Naive thymus-derived CD8-positive, alpha-beta T cell (primary cell): Measurements from ENCODE around the gene PTPN1. TPM values are rescaled to one million over a fixed set of nuclear protein-coding genes. Genes with fewer than 3 reads are reported as not detected.
A peak's percentile ranks its signal among the peaks of the same experiment; 100 is the strongest.

Source experiments
- ATAC-seq, 2 donors: fragments of 150-1000 bp; cut with Tn5 transposase in 1 of 2; sonication (Bioruptor Pico), chemical (Tn5 transposase) in 1 of 2; 1 replicate in 1 of 2; 2 replicates in 1 of 2; pipeline ENCODE4 v1.10.0; 2021; ENCODE audit warnings: mild to moderate bottlenecking in 2 of 2, moderate library complexity in 2 of 2
- POLR2A ChIA-PET: fragments of 350-600 bp; sonication (Branson Sonifier 250); formaldehyde crosslinking; loops from one replicate; lab custom pipeline; 2021; ENCODE audit warnings: antibody characterized with exemption; lab: Charles Lee
- DNase-seq, 10 donors: peaks; one replicate each; pipeline versions ENCODE4 v3.0.0 to v3.0.0-alpha.2; 2020 to 2022
- H3K27ac Mint-ChIP-seq, 10 donors: one replicate each; pipeline ENCODE4 v1.8.0; 2020 to 2022; ENCODE audit warnings: mild to moderate bottlenecking in 10 of 10, mixed read lengths in 10 of 10, moderate library complexity in 4 of 10, inconsistent platforms in 1 of 10
- H3K27me3 Mint-ChIP-seq, 5 donors: one replicate each; pipeline ENCODE4 v1.8.0; 2021 to 2022; ENCODE audit warnings: mixed read lengths in 5 of 5
- H3K36me3 Mint-ChIP-seq, 3 donors: one replicate each; pipeline ENCODE4 v1.8.0; 2020 to 2022; ENCODE audit warnings: mixed read lengths in 3 of 3, mild to moderate bottlenecking in 2 of 3, inconsistent platforms in 1 of 3
- H3K4me1 Mint-ChIP-seq, 4 donors: one replicate each; pipeline ENCODE4 v1.8.0; 2021 to 2022; ENCODE audit warnings: mixed read lengths in 4 of 4
- H3K4me3 Mint-ChIP-seq, 10 donors: one replicate each; pipeline ENCODE4 v1.8.0; 2020 to 2022; ENCODE audit warnings: mild to moderate bottlenecking in 10 of 10, mixed read lengths in 10 of 10, moderate library complexity in 6 of 10, inconsistent platforms in 1 of 10
- H3K9me3 Mint-ChIP-seq, 9 donors: one replicate each; pipeline ENCODE4 v1.8.0; 2020 to 2022; ENCODE audit warnings: mixed read lengths in 9 of 9, mild to moderate bottlenecking in 3 of 9, inconsistent platforms in 1 of 9, moderate library complexity in 1 of 9
- polyA plus RNA-seq, 3 donors: library from polyadenylated mRNA; unstranded; fragments of 300-500 nt; fragmentation: Illumina TruSeq; gene quantifications; one replicate each; pipeline ENCODE4 v1.2.3, GENCODE V29; 2021
- total RNA-seq, 8 experiments: library from RNA in 2 of 8; stranded (reverse) in 2 of 8; gene quantifications; one replicate each; pipeline ENCODE4 v1.2.3 and lab custom pipeline; 2021 to 2026

Gene PTPN1
- total and polyA plus RNA-seq, 5 experiments from 2014 or later: 29.1 to 56.7 (median 31.9) TPM

GRCh38 chr20:50604451-50604850 is 94.3 kb downstream of the PTPN1 start:
- peaks cover 0 to 1% (median 0%) of the 10 kb centered on the region in 4 donors for H3K4me1 Mint-ChIP-seq
- H3K9me3 Mint-ChIP-seq: no peaks in the 10 kb centered on the region
- no peak for ATAC-seq
- H3K27ac Mint-ChIP-seq: no peak overlapping the region
- peaks cover 0 to 8% (median 1%) of the 10 kb centered on the region in 5 donors for H3K27me3 Mint-ChIP-seq
- no peaks in the 10 kb centered on the region for H3K36me3 Mint-ChIP-seq
- POLR2A ChIA-PET: interaction anchor here (0.6 kb wide), 1 partner anchor 91 kb away, joined by 3 read pairs; no protein-coding TSS in a partner anchor
- no peak for DNase-seq
- H3K4me3 Mint-ChIP-seq: no peak overlapping the region

GRCh38 chr20:50605136-50605535 is 95.0 kb downstream of the PTPN1 start:
- peaks cover 0 to 1% (median 0%) of the 10 kb centered on the region in 4 donors for H3K4me1 Mint-ChIP-seq
- POLR2A ChIA-PET: interaction anchor here (0.6 to 0.7 kb wide), 2 partner anchors 91 to 226 kb away, joined by 3 read pairs; no protein-coding TSS in a partner anchor
- H3K4me3 Mint-ChIP-seq: no peak overlapping the region
- no peak for DNase-seq
- no peaks in the 10 kb centered on the region for H3K9me3 Mint-ChIP-seq
- H3K27ac Mint-ChIP-seq: no peak overlapping the region
- ATAC-seq: no peak
- H3K27me3 Mint-ChIP-seq: peaks cover 0 to 9% (median 1%) of the 10 kb centered on the region in 5 donors
- H3K36me3 Mint-ChIP-seq: no peaks in the 10 kb centered on the region

- no peaks in the 10 kb centered on the region for H3K4me1 Mint-ChIP-seq
- peak overlapping the region in 1 of 10 donors; percentile 43 for H3K27ac Mint-ChIP-seq
- peaks cover 0 to 11% (median 1%) of the 10 kb centered on the region in 5 donors for H3K27me3 Mint-ChIP-seq
- ATAC-seq (no peak), DNase-seq (no peak)
- POLR2A ChIA-PET: no interaction called here
- no peaks in the 10 kb centered on the region for H3K36me3 Mint-ChIP-seq
- no peaks in the 10 kb centered on the region for H3K9me3 Mint-ChIP-seq
- no peak overlapping the region for H3K4me3 Mint-ChIP-seq
These were observed 97.3 kb downstream of the PTPN1 start for GRCh38 chr20:50607436-50607835.

- H3K4me3 Mint-ChIP-seq: no peak overlapping the region
- POLR2A ChIA-PET: no interaction called here
- H3K9me3 Mint-ChIP-seq: no peaks in the 10 kb centered on the region
- no peak for ATAC-seq
- no peaks in the 10 kb centered on the region for H3K36me3 Mint-ChIP-seq
- no peaks in the 10 kb centered on the region for H3K4me1 Mint-ChIP-seq
- no peak for DNase-seq
- H3K27ac Mint-ChIP-seq: no peak overlapping the region
- H3K27me3 Mint-ChIP-seq: peaks cover 0 to 11% (median 1%) of the 10 kb centered on the region in 5 donors
These were observed 97.9 kb downstream of the PTPN1 start for GRCh38 chr20:50607850-50608749.

- no peak for ATAC-seq
- Mint-ChIP-seq H3K27ac (no peak overlapping the region), H3K27me3 (peaks cover 0 to 11% (median 1%) of the 10 kb centered on the region in 5 donors), H3K36me3 (no peaks in the 10 kb centered on the region), H3K4me1 (no peaks in the 10 kb centered on the region), H3K9me3 (no peaks in the 10 kb centered on the region), H3K4me3 (no peak overlapping the region)
- no peak for DNase-seq
- POLR2A ChIA-PET: no interaction called here
These were observed 98.5 kb downstream of the PTPN1 start for GRCh38 chr20:50608750-50609104.

GRCh38 chr20:50609438-50609989 is 99.3 kb downstream of the PTPN1 start:
- POLR2A ChIA-PET: no interaction called here
- H3K4me3 Mint-ChIP-seq: no peak overlapping the region

GRCh38 chr20:50610212-50610718 is 100.1 kb downstream of the PTPN1 start:
- POLR2A ChIA-PET: no interaction called here

More at GRCh38 chr20:50609438-50609989, 99.3 kb downstream of the PTPN1 start:
- Mint-ChIP-seq H3K36me3 (no peaks in the 10 kb centered on the region), H3K27me3 (peaks cover 0 to 11% (median 0%) of the 10 kb centered on the region in 5 donors), H3K27ac (peak overlapping the region in 1 of 10 donors; percentile 18), H3K4me1 (no peaks in the 10 kb centered on the region), H3K9me3 (no peaks in the 10 kb centered on the region)
- ATAC-seq (no peak), DNase-seq (no peak)

GRCh38 chr20:50611128-50611810 is 101.1 kb downstream of the PTPN1 start:
- DNase-seq: no peak
- H3K9me3 Mint-ChIP-seq: no peaks in the 10 kb centered on the region
- H3K4me1 Mint-ChIP-seq: peaks cover 0 to 2% (median 0%) of the 10 kb centered on the region in 4 donors
- H3K27ac Mint-ChIP-seq: peak overlapping the region in 2 of 10 donors; percentile 21 to 28
- H3K36me3 Mint-ChIP-seq: no peaks in the 10 kb centered on the region
- peaks cover 0 to 9% (median 0%) of the 10 kb centered on the region in 5 donors for H3K27me3 Mint-ChIP-seq
- H3K4me3 Mint-ChIP-seq: no peak overlapping the region
- no peak for ATAC-seq
- POLR2A ChIA-PET: no interaction called here

More at GRCh38 chr20:50610212-50610718, 100.1 kb downstream of the PTPN1 start:
- DNase-seq (no peak), ATAC-seq (no peak)
- H3K27me3 Mint-ChIP-seq: peaks cover 0 to 11% (median 0%) of the 10 kb centered on the region in 5 donors
- H3K4me1 Mint-ChIP-seq: no peaks in the 10 kb centered on the region
- no peak overlapping the region for H3K27ac Mint-ChIP-seq
- no peak overlapping the region for H3K4me3 Mint-ChIP-seq
- H3K36me3 Mint-ChIP-seq: no peaks in the 10 kb centered on the region
- no peaks in the 10 kb centered on the region for H3K9me3 Mint-ChIP-seq

GRCh38 chr20:50613438-50614169 is 103.4 kb downstream of the PTPN1 start:
- Mint-ChIP-seq H3K9me3 (no peaks in the 10 kb centered on the region), H3K4me1 (peaks cover 0 to 2% (median 0%) of the 10 kb centered on the region in 4 donors), H3K27ac (no peak overlapping the region), H3K4me3 (no peak overlapping the region), H3K36me3 (no peaks in the 10 kb centered on the region), H3K27me3 (peaks cover 0 to 3% (median 0%) of the 10 kb centered on the region in 5 donors)
- DNase-seq (no peak), ATAC-seq (no peak)
- POLR2A ChIA-PET: no interaction called here

GRCh38 chr20:50615407-50615806 is 105.2 kb downstream of the PTPN1 start:
- no peak for ATAC-seq
- POLR2A ChIA-PET: no interaction called here
- Mint-ChIP-seq H3K27ac (no peak overlapping the region), H3K4me3 (no peak overlapping the region), H3K9me3 (peaks cover 0 to 4% (median 0%) of the 10 kb centered on the region in 9 donors), H3K27me3 (no peaks in the 10 kb centered on the region), H3K36me3 (no peaks in the 10 kb centered on the region), H3K4me1 (peaks cover 0 to 4% (median 0%) of the 10 kb centered on the region in 4 donors)
- DNase-seq: no peak

- H3K27me3 Mint-ChIP-seq: no peaks in the 10 kb centered on the region
- no peak overlapping the region for H3K27ac Mint-ChIP-seq
- H3K36me3 Mint-ChIP-seq: peaks cover 0 to 4% (median 0%) of the 10 kb centered on the region in 3 donors
- POLR2A ChIA-PET: no interaction called here
- DNase-seq (no peak), ATAC-seq (no peak)
- no peak overlapping the region for H3K4me3 Mint-ChIP-seq
- peaks cover 0 to 13% (median 0%) of the 10 kb centered on the region in 9 donors for H3K9me3 Mint-ChIP-seq
- H3K4me1 Mint-ChIP-seq: peaks cover 0 to 4% (median 0%) of the 10 kb centered on the region in 4 donors
These were observed 106.8 kb downstream of the PTPN1 start for GRCh38 chr20:50617022-50617421.

GRCh38 chr20:50618537-50618936 is 108.4 kb downstream of the PTPN1 start:
- POLR2A ChIA-PET: no interaction called here
- no peak for DNase-seq
- H3K9me3 Mint-ChIP-seq: peaks cover 0 to 13% (median 0%) of the 10 kb centered on the region in 9 donors
- no peak for ATAC-seq
- no peak overlapping the region for H3K4me3 Mint-ChIP-seq
- H3K27me3 Mint-ChIP-seq: no peaks in the 10 kb centered on the region
- H3K36me3 Mint-ChIP-seq: peaks cover 0 to 4% (median 0%) of the 10 kb centered on the region in 3 donors
- H3K27ac Mint-ChIP-seq: no peak overlapping the region
- H3K4me1 Mint-ChIP-seq: peaks cover 0 to 4% (median 0%) of the 10 kb centered on the region in 4 donors
